ENCODE results near the gene CCDC9B.

- TF ChIP-seq CTCF (conservative IDR thresholded peaks at IDR 0.05; ENCODE audit: low read depth, low read length) (no peak), EZH2 (IDR thresholded peaks at IDR 0.05; ENCODE audit: low read length, unreplicated experiment) (no peak), EZH2phosphoT487 (IDR thresholded peaks at IDR 0.05; ENCODE audit: borderline replicate concordance, low read length) (no peak)
These were observed 43.4 kb downstream of the CCDC9B start for GRCh38 chr15:40297356-40297755.
